ENCODE measurements around the gene COMTD1. TPM values are rescaled to one million over a fixed set of nuclear protein-coding genes. Genes with fewer than 3 reads are reported as not detected.
"Not testable (repeated sequence)": the region's sequence is repeated elsewhere in the genome, so short reads cannot be mapped to it uniquely, and the experiment has no call there.

COMTD1 gene
- polyA plus RNA-seq, 3 donors = 15.6 to 16.5 (median 16.1) TPM

DNA sequence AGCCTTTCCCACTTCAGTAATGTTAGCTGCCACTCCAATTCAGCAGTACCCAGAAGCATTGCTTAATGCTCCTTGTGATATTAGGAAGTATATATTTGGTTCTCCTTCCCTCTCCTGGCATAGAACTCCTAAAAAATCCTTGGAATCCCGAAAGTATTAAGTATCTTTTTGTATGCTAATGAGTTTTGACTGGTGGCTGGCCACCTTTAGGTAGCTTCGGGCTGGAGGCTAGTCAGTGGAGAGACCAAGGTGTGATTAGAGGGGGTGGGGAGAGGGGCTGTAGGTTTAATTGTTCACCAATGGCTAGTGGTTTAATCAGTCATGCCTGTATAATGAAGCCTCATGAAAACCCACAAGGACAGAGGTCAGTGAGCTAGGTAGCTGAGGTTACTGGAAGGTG, 12.2 kb downstream of the COMTD1 start:
- Histone ChIP-seq H3K27me3 (ENCODE audit: control insufficient read depth in 2 of 2, insufficient read depth in 2 of 2, low read length in 2 of 2) (no peaks in the 10 kb centered on the region), H3K9ac (ENCODE audit: insufficient read depth, low read length, poor library complexity, severe bottlenecking) (no peak overlapping the region), H3K4me1 (ENCODE audit: control insufficient read depth in 1 of 2, insufficient read depth in 2 of 2, low read length in 2 of 2) (no peaks in the 10 kb centered on the region), H3K36me3 (replicated peaks in 1 of 2; ENCODE audit: control insufficient read depth in 1 of 2, insufficient read depth in 2 of 2, low read length in 2 of 2) (peaks cover 90 to 99% of the 10 kb centered on the region in 2 donors), H3K4me2 (replicated peaks; ENCODE audit: extremely low read depth, low read length, poor library complexity, severe bottlenecking) (no peak overlapping the region), H3K27ac (ENCODE audit: low read depth in 1 of 2, low read length in 2 of 2) (no peak overlapping the region), H2AFZ (ENCODE audit: insufficient read depth, low read depth, low read length, poor library complexity, severe bottlenecking) (no peak overlapping the region), H4K20me1 (ENCODE audit: insufficient read depth, low read length) (peaks cover 86% of the 10 kb centered on the region), H3K79me2 (ENCODE audit: insufficient read depth, low read length) (peaks cover 80% of the 10 kb centered on the region), H3K9me3 (replicated peaks in 1 of 2; ENCODE audit: control insufficient read depth in 1 of 2, insufficient read depth in 1 of 2, low read length in 2 of 2) (no peaks in the 10 kb centered on the region), H3K4me3 (replicated peaks in 1 of 3; ENCODE audit: low read depth in 2 of 3, low read length in 3 of 3) (no peak overlapping the region)
- 100% methylated on average over 1 of the region's 2 CpGs for WGBS (ENCODE audit: insufficient coverage)
- Mint-ChIP-seq H3K27me3 (ENCODE audit: low read depth in 3 of 3) (no peaks in the 10 kb centered on the region), H3K27ac (peak overlapping the region in 2 of 7 donors; percentile 20 to 57), H3K36me3 (peaks cover 75 to 89% of the 10 kb centered on the region in 2 donors), H3K4me1 (peaks cover 9% of the 10 kb centered on the region), H3K9me3 (peaks cover 0 to 2% (median 0%) of the 10 kb centered on the region in 7 donors), H3K4me3 (no peak overlapping the region)
- DNase-seq = no peak
- intact Hi-C loops (cut with micrococcal nuclease) = no loop called here
- TF ChIP-seq, protein P1, sequence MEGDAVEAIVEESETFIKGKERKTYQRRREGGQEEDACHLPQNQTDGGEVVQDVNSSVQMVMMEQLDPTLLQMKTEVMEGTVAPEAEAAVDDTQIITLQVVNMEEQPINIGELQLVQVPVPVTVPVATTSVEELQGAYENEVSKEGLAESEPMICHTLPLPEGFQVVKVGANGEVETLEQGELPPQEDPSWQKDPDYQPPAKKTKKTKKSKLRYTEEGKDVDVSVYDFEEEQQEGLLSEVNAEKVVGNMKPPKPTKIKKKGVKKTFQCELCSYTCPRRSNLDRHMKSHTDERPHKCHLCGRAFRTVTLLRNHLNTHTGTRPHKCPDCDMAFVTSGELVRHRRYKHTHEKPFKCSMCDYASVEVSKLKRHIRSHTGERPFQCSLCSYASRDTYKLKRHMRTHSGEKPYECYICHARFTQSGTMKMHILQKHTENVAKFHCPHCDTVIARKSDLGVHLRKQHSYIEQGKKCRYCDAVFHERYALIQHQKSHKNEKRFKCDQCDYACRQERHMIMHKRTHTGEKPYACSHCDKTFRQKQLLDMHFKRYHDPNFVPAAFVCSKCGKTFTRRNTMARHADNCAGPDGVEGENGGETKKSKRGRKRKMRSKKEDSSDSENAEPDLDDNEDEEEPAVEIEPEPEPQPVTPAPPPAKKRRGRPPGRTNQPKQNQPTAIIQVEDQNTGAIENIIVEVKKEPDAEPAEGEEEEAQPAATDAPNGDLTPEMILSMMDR (IDR thresholded peaks at IDR 0.05) = no peak

GRCh38 chr10:75221492-75221891, 14.3 kb downstream of the COMTD1 start:
- H3K9me3 ChIP-seq (replicated peaks in 1 of 2; ENCODE audit: control insufficient read depth in 1 of 2, insufficient read depth in 1 of 2, low read length in 2 of 2); intact Hi-C loops (cut with micrococcal nuclease); H3K9ac ChIP-seq (ENCODE audit: insufficient read depth, low read length, poor library complexity, severe bottlenecking); H3K4me1 ChIP-seq (ENCODE audit: control insufficient read depth in 1 of 2, insufficient read depth in 2 of 2, low read length in 2 of 2); H3K4me3 ChIP-seq (replicated peaks in 1 of 3; ENCODE audit: low read depth in 2 of 3, low read length in 3 of 3); H3K27me3 ChIP-seq (ENCODE audit: control insufficient read depth in 2 of 2, insufficient read depth in 2 of 2, low read length in 2 of 2); H3K9me3 Mint-ChIP-seq; H3K4me2 ChIP-seq (replicated peaks; ENCODE audit: extremely low read depth, low read length, poor library complexity, severe bottlenecking); H3K27me3 Mint-ChIP-seq (ENCODE audit: low read depth in 3 of 3); H2AFZ ChIP-seq (ENCODE audit: insufficient read depth, low read depth, low read length, poor library complexity, severe bottlenecking); H3K4me3 Mint-ChIP-seq; H3K4me1 Mint-ChIP-seq; DNase-seq; H3K27ac ChIP-seq (ENCODE audit: low read depth in 1 of 2, low read length in 2 of 2): not testable (repeated sequence)
- peaks cover 96 to 99% of the 10 kb centered on the region in 2 donors for H3K36me3 ChIP-seq (replicated peaks in 1 of 2; ENCODE audit: control insufficient read depth in 1 of 2, insufficient read depth in 2 of 2, low read length in 2 of 2)
- peaks cover 80 to 95% of the 10 kb centered on the region in 2 donors for H3K36me3 Mint-ChIP-seq
- H4K20me1 ChIP-seq (ENCODE audit: insufficient read depth, low read length) = peaks cover 85% of the 10 kb centered on the region
- 95% methylated on average over 4 of the region's 8 CpGs for WGBS (ENCODE audit: insufficient coverage)
- H3K27ac Mint-ChIP-seq = peak overlapping the region in 1 of 7 donors; percentile 13
- H3K79me2 ChIP-seq (ENCODE audit: insufficient read depth, low read length) = peaks cover 84% of the 10 kb centered on the region

Measured in CD14-positive monocyte (primary cell).